GM21529 (cell line): ENCODE results near the gene NDUFB7.

Experiments used
- ATAC-seq: cut with Tn5 transposase; IDR thresholded peaks from one replicate; pipeline ENCODE4 v1.9.1; 2021; ENCODE audit not compliant: unreplicated experiment

The NDUFB7 gene

GRCh38 chr19:14525729-14526128 lies 46.1 kb downstream of the NDUFB7 start:
- no peak for ATAC-seq

GRCh38 chr19:14520543-14520942 lies 51.3 kb downstream of the NDUFB7 start:
- ATAC-seq = no peak

GRCh38 chr19:14519860-14520407 lies 51.9 kb downstream of the NDUFB7 start:
- no peak for ATAC-seq

GRCh38 chr19:14519245-14519859 lies 52.5 kb downstream of the NDUFB7 start:
- ATAC-seq = no peak

DNA sequence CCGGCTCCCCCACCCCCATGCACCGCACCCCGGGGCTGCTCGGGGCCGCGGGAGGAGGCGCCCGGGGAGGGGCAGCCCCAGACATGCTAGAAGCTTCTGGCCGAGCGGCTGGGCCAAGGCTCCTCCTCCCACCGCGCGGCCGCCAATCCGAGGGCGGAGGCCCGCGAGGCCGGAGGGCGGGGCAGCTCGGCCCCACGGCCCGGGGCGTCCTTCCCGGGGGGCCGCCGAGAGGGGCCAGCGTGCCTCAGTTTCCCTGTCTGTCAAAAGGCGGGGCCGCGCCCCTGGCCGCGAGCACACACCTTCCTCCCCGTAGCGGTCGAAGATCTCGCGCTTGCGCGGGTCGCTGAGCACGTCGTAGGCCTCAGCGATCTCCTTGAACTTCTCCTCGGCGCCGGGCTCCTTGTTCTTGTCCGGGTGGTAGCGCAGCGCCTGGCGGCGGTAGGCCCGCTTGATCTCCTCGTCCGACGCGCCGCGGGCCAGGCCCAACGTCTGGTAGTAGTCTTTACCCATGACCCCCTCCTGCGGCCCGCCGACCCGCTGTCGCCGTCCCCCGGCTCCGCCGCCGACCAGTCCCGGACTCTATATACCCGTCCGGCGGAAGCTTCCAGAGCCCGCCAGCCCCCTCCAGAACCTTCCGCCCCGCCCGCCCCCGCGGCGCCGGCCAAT lies 53.9 kb downstream of the NDUFB7 start, which contains the start of gene DNAJB1:
Gene DNAJB1, minus strand, starts transcription at position 558 of the 666 bp plus-strand sequence. Its CDS starts 48 bp downstream, at position 510.
- peak; percentile 55 for ATAC-seq

- ATAC-seq = no peak
Measured at GRCh38 chr19:14517446-14517839, 54.4 kb downstream of the NDUFB7 start.

GRCh38 chr19:14516746-14517438 lies 55.0 kb downstream of the NDUFB7 start:
- ATAC-seq = no peak
